GM12872 (cell line): ENCODE data around the gene AKAP12.

ENCODE experiments used
- CTCF ChIP-seq: IDR thresholded peaks from 3 replicates; pipeline ENCODE4 v1.5.1; 2011; ENCODE audit warnings: low read depth, mild to moderate bottlenecking, low read length, moderate library complexity; ENCODE audit not compliant: insufficient read depth

AKAP12 gene

DNA sequence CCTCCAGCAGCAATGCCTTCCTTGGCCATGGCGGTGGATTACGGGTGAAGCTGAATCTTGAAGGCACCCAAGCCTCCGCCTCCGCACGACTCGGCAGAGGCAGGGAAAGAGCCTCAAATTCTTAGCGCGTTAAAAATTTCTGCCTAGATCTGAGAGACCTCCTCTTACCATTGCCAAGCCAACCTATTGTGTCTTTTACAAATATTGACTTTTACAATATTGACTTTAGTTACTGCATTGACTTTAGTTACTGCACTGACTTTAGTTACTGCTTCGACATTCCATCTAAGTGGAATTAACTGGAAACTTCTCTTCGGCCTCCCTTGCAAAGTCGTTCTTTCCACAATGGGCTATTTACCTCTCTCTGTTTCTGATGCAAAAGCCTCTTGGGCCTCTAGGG lies 13.8 kb upstream of the AKAP12 start:
- TF ChIP-seq CTCF: no peak

GRCh38 chr6:151228788-151229400 lies 10.9 kb upstream of the AKAP12 start:
- no peak for TF ChIP-seq CTCF

DNA sequence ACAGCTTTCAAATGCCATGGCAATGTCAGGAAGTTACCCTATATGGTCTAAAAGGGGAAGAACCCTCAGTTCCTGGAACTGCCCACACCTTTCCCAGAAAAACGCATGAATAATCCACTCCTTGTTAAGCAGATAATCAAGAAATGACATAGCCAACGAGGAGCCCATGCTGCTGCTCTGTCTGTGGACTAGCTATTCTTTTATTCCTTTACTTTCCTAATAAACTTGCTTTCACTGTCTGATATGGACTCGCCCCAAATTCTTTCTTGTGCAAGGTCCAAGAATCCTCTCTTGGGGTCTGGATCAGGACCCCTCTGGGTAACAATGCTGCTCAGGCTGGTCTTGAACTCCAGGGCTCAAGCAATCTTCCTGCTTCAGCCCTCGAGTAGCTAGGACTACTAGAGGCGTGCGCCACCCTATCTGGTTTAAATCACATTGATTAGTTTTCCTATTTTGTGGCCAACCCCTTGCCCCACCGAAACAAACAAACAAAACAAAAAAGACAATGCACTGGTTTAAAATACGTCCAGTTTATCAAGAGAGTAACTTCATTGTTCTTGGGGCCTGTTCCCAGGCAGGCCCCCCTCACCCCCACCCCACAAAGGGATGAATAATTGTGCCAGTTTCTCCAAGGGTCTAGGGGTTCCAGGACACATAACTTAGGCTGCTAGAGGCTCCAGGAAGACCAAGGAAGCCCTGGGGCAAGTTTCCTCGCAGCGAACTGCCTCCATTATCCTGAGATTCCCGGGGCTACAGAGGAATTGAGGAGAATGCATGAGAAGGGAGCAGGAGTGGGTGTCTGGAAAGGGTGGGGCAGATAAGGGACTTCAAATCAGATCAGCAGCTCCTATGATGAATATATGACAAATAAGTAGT lies 10.1 kb upstream of the AKAP12 start:
- TF ChIP-seq CTCF: no peak

- TF ChIP-seq CTCF: no peak
Observed at GRCh38 chr6:151230277-151230577, 9.5 kb upstream of the AKAP12 start.

GRCh38 chr6:151232899-151233298 lies 6.9 kb upstream of the AKAP12 start:
- no peak for TF ChIP-seq CTCF

DNA sequence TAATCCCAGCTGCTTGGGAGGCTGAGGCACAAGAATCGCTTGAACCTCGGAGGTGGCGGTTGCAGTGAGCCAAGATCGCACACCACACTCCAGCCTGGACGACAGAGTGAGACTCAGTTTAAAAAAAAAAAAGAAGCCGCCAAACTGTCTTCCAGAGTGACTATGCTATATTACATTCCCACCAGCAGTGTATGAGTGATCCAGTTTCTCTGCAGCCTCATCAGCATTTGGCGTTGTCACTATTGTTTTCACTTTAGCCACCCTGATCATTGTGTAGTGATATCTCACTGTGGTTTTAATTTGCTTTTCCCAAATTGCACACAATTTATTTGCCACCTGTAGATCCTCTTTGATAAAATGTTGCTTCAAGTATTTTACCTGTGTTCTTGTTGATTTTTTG lies 6.0 kb upstream of the AKAP12 start:
- TF ChIP-seq CTCF: no peak

DNA sequence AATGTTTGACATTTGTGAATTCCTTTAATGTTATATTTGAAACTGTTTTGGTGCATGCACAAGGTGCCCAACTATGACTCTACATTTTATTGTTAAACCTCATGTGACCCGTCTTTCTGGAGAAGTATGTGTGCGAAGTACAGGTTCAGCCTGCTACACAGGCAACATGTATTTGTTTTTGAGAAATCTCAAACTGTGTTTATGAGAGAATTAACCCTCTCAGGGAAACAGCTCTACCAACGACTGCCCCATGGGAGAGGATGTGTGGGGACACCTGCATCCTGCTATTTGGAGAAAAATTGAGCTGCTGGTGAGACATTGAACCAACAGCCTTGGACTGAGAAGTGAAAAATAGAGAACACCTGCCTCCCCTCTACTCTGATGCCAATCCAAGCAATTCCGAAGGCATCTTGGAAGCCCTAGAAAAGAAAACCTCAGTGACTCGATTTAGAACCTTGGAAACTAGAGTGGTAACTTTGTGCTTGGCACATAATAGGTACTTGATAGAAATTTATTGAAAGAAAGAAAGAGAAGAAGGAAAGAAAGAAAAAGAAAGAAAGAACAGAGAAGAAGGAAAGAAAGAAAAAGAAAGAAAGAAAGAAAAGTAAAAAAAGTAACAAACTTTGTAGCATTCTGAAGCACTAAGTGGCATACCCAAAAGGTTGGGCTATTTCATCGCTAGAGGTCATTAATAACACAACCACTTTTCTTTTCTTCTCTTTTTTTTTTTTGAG lies 2.9 kb upstream of the AKAP12 start:
- no peak for TF ChIP-seq CTCF
